SW480 (cell line): ENCODE data around the gene IQSEC3.
A peak's percentile ranks its signal among the peaks of the same experiment; 100 is the strongest.

Source experiments
- DNase-seq: peaks from one replicate; pipeline ENCODE4 v3.0.0-alpha.2; 2016; ENCODE audit warnings: low spot score

Gene IQSEC3

DNA sequence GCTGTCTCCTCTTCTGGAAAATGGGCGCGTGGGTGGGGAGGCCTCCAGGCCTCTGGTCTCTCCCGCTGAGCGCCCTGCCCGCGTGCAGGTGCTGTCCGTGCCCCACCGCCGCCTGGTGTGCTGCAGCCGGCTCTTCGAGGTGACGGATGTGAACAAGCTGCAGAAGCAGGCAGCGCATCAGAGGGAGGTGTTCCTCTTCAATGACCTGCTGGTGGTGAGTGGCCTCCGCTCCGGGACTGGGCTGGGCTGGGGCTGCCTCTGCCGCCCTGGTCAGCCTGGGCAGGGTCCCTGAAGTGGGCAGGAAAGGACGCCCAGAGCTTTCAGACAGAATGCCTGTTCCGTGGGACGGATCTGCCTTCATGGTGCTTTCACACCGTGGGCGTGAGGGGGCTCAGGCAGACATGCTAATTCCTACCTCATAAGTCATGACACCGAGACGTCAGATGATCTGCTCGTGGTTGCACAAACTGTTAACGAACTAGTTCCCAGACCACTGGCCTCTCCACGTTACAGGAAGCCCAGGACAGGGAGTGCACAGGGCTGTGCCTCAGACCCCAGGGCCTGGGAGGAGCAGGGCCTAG, 96.9 kb downstream of the IQSEC3 start:
- DNase-seq, result no peak

DNA sequence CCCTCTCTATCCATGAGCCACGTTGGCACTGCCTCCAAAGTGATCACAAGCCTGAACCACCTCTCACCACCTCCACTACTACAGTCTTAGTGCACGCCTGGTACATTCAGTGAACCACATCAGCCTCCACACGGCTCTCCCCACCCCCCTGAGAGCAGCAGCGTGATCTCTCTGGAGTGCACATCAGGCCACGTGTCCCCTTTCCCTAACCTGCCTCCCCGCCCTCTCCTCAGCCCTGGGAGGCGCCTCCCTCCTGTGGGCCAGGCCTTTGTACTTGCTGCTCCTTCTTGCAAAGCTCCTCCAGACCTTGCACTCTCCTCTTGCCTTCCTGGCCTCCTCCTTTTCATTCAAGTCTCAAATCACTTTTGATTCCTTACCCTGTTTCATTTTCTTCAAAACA, 97.6 kb downstream of the IQSEC3 start:
- DNase-seq, result no peak

DNA sequence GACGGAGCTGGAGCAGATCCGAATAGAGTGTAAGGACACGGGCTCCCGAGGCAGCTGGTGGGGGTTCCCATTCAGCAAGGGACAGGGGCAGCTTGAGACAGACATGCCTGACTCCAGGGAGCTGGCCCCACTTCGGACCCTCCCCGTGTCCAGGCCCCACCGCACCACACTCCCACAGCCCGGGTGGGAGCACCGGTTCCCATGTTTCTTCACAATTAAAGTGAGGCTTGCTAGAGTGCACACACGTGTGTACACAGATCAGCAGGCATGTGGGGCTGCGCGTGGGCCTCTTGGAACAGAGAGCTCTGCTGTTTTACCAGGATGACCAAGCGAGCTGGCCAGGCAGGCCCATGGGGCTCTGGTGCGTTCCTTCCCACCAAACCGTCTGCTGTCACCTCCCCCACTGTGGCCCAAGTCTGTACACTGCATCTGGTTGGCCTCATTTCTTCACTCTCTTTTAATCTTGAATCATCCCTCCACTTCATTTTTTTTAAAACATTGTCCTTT, 99.3 kb downstream of the IQSEC3 start:
- DNase-seq, result no peak

GRCh38 chr12:166425-167075, 100.0 kb downstream of the IQSEC3 start:
- no peak for DNase-seq

GRCh38 chr12:167959-168600, 101.5 kb downstream of the IQSEC3 start:
- DNase-seq, result no peak

- peak; percentile 46 for DNase-seq
Measured at GRCh38 chr12:168763-169525, 102.4 kb downstream of the IQSEC3 start.

DNA sequence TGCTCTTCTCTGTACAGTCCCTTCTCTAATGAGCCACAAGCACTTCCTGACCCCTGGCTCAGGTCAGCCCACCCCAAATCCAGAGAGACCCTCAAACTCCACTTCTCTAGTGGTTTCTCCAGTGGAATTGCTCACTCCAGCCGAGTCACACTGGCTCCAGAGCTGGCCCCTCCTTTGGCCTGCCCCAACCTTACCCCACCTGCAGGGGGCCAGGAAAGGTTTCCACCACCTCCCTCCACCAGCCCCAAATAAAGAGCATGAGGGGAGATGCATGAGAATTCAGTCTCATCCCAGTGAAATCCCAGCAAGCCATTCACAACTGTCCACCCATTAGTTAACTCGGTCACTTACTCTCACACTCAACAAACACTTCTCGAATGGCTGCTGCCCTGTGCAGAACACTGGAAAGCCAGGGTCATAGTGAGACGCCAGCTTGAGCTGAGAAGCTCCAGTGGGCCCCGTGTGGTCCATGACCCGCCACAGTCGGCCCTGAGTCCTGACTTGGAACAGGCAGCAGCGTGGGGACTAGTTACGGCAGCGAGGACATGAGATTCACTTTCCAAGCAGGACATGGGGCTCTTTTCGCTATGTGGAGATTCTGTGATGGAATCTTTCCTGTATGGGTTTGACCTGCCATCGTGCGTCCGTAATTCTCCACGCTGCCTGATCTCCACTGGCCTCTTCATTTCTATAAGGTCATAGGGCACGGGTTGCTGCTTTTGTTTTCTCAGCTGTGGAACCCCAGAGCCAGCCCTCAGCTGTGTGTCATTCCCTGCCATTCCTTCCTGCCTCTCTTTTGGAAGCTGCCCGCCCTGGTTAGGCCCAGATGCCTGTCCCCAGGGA, 103.2 kb downstream of the IQSEC3 start:
- DNase-seq, result no peak

DNA sequence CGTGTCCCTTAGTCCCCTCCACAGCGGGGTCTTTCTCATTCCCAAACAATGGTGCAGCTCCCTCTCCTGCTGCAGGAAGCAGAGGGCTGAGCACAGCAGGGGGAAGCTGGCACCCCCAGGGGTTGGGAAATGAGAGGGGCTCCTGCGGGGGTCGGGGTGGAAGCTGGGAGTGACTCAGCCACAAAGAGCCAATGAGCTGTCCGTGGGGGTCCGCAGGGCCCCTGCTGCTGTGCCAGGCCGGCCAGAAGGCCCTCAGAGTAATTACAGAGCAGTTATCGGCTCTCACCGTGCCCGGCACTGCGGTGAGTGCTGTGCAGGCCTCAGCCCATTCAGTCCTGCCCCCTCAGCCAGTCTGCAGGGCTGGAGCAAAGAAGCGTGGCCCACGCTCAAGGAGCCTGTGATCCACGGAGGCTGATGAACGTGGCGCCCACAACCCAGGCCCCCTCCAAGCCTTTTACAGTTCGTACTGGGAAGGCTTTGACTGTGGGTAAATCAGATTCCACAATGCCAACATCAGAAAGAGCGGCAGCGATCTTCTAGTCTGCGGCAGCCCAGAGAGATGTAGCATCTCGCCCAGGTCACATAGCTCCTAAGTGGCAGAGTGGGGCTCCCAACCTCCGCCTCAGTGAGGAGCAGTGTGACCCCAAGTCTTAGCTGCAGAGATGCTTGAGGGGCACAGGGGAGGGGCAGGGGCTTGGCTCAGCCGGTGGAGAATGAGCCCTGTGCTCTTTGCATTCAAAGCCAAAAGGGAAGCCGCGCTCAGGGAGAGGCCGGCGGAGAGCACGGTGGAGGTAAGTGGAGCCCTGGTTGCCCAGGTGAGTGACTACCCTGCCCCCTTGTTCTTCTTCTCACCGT, 104.0 kb downstream of the IQSEC3 start:
- no peak for DNase-seq

DNA sequence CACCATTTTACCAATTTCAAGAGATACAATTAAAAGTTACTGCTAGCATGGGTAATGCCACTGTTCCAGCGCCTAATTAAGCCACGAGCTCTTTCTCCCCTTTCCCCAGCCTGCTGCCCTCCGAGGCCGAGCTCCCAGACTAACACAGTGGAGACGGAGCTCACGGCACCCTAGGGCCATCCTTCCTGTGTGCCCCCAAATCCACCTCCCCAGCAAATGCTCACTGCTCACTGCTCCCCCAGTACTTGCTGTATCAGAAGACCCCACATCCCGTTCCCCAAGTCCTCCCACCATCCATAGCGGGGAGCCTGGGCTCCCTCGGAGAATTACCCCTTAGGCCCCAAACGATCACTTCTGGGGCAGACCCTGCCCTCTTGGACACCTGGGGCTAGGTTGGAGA, 104.7 kb downstream of the IQSEC3 start:
- no peak for DNase-seq

DNA sequence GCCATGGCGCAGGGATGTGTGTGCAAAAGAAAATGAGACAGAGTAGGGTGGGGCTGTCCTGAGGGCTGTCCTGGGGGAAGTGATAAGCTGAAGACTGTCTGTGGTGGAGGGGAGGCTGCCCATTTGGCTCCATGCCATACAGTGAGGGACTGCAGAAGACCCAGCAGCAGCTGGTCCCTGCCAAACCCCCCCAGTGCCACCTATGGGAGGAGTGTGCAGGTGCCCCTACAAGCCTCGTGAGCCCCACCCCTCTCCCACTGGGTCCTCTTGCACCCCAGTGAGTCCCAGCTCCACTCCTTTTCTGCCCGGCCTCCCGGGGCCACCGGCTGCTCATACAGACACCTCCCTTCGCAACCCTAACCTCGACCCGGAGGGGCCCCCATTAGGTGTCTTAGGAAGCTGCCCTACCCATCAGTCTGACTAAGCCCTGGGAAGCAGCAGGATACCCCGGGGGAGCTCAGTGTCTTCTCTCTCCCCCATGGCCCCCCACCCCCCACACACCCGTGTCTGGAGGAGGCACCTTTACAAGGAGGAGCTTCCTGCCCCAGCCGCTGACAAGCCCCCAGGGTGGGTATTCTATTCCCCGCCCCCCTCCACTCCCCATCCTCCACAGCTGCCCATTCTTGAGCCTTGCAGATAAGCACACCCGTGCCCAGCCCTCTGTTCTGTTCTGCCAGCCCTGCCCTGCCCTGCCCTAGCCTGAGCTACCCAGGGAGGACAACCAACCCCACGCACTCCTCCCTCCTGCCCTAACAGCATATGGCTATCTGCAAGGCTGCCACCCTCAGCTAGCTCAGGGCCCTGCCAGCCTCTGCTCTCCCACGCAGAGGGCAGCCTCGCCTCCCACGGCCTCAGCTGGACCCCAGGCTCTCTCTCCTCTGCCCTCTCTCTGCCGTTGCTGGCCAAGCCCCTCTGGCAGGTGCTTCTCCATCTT, 105.4 kb downstream of the IQSEC3 start:
- DNase-seq, result no peak

DNA sequence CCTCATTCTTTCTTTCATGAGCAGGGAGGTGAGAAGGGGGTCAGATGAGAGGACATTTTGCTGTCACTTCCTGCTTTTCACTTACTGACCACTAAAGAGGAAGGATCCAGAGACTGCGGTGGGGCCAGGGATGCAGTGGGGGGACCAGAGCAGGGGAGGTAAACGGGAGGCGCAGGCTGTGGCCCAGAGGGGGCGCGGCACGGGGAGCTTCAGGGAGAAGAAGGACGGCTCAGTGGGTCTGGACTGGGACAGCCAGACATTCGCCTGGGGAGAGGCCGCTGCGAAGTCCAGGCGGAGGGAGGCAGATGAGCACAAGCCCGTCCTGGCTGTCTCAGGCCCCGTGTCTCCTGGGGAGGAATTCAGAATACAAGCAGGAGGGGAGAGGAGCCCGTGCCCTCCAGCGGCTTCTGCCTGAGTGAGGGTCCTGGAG, 106.2 kb downstream of the IQSEC3 start:
- DNase-seq, result no peak

GRCh38 chr12:174124-174523, 107.6 kb downstream of the IQSEC3 start:
- no peak for DNase-seq

- no peak for DNase-seq
Measured at GRCh38 chr12:174596-174995, 108.0 kb downstream of the IQSEC3 start.

- DNase-seq, result no peak
Measured at GRCh38 chr12:175250-175649, 108.7 kb downstream of the IQSEC3 start.

DNA sequence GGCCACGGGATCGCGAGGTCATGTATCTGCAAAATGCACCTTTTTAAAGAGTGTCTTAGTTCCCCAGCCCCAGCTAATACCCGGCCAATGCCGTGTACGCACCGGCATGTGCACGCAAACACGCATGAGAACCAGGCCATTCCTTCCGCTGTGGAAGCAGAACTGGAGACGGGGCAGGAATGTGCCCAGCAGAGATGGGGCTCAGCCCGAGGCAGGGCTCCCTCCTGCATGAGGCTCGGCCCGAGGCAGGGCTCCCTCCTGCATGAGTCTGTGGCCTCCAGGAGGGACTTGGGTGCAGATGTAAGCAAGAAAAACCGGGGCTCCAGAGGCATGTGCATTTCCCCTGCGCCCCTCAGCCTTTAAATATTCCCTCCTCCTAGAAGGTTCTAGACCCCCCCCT, 109.2 kb downstream of the IQSEC3 start:
- DNase-seq, result no peak

DNA sequence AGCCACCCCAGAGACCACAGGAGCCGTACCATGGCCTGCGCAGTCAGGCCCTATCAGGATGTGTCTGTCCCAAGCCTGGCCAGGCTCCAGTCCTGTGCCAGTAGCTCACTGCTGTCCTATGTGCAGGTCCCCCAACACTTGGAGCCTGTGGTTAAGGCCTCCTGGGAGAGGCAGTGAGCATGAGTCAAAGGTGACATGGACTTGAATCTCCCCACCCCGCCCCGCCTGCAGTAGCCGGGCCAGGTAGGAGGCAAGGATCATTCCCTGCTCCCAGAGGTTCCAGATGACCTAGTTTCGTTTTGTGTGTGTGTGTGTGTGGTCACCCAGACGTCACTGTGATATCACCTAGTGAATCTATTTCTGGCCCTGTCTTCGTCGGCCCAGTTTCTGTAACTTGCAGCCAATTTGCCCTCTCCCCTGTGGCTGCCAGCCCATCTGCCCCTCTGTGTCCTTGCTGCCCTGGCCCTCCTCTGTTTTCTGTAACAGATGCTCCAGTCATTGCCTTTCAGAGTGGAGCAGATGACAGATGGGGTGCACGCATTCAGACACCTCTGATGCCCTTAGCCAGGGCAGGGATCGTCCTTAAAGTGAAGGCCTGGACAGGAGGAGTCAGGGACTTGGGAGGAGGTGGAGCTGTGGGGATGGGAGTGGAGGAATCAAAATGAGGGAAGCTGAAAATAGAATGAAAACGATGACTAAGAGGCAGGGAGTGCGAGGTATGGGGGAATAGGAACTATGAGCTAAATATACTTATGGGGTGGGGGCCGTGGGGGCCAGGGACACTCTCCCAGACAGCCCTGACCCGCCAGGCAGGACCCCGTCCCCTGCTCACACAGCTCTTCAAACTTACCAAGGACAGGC, 110.0 kb downstream of the IQSEC3 start:
- peak; percentile 91 for DNase-seq

- no peak for DNase-seq
Measured at GRCh38 chr12:177336-177979, 110.9 kb downstream of the IQSEC3 start.
